GM12878 (cell line): ENCODE measurements around the gene PRDM1. TPM values are rescaled to one million over a fixed set of nuclear protein-coding genes. Genes with fewer than 3 reads are reported as not detected.

Source experiments
- ATAC-seq: fragments of 200-7000 bp; cut with Tn5 transposase; 3 replicates; pipeline ENCODE4 v1.9.1; 2020; ENCODE audit warnings: mild to moderate bottlenecking, moderate library complexity
- BruUV-seq: library from RNA; stranded (reverse); fragments of 400-500 nt; replicated peaks from 2 replicates; lab custom pipeline; 2021; lab: Mats Ljungman, UMichigan
- CTCF ChIA-PET: fragments of 300-600 bp; sonication (Branson Sonifier 250); formaldehyde crosslinking; extraction: SDS; loops from one replicate; lab custom pipeline; 2021; ENCODE audit warnings: inconsistent platforms; lab: Yijun Ruan, JAX
- POLR2A ChIA-PET: fragments of 350-600 bp; formaldehyde crosslinking; extraction: SDS; loops from one replicate; lab custom pipeline; 2021; ENCODE audit warnings: inconsistent platforms; lab: Charles Lee
- RAD21 ChIA-PET: fragments of 300-600 bp; sonication (Branson Sonifier 250); formaldehyde crosslinking; loops from one replicate; lab custom pipeline; 2023; ENCODE audit warnings: antibody characterized with exemption; ENCODE audit not compliant: unreplicated experiment; lab: Charles Lee
- SMC1A ChIA-PET: fragments of 300-600 bp; sonication (Branson Sonifier 250); formaldehyde crosslinking; loops from one replicate; lab custom pipeline; 2023; ENCODE audit not compliant: unreplicated experiment, uncharacterized antibody; lab: Charles Lee
- DNase-seq: peaks from one replicate; pipeline ENCODE4 v3.0.0-alpha.2; 2011; ENCODE audit warnings: low read depth, low spot score
- FAIRE-seq: peaks from 3 replicates; lab custom pipeline; 2011; peaks lifted over from hg19 to GRCh38; lab: Jason Lieb, UNC
- H2AFZ ChIP-seq: 2 replicates; pipeline ENCODE4 v1.6.0; 2011; ENCODE audit warnings: low read depth, low read length, control low read depth; ENCODE audit not compliant: control insufficient read depth
- H3K27ac ChIP-seq: 2 replicates; pipeline ENCODE4 v1.5.1; 2011; ENCODE audit warnings: control low read depth; ENCODE audit not compliant: control insufficient read depth, insufficient read depth
- H3K27me3 ChIP-seq, 2 experiments: replicated peaks in 1 of 2; 2 replicates each; pipeline versions ENCODE4 v1.6.0 to v1.6.1; 2011; ENCODE audit warnings: low read length in 1 of 2; ENCODE audit not compliant: control insufficient read depth in 2 of 2, insufficient read depth in 2 of 2
- H3K36me3 ChIP-seq, 2 experiments: 2 replicates each; pipeline ENCODE4 v1.5.1; 2011; ENCODE audit warnings: low read length in 1 of 2; ENCODE audit not compliant: control insufficient read depth in 2 of 2, insufficient read depth in 2 of 2
- H3K4me1 ChIP-seq: 2 replicates; pipeline ENCODE4 v1.6.1; 2011; ENCODE audit warnings: mild to moderate bottlenecking, low read length, moderate library complexity, mixed read lengths; ENCODE audit not compliant: control insufficient read depth, insufficient read depth
- H3K4me2 ChIP-seq: 2 replicates; pipeline ENCODE4 v1.6.0; 2011; ENCODE audit warnings: control low read depth; ENCODE audit not compliant: control insufficient read depth, insufficient read depth
- H3K4me3 ChIP-seq: fragments of 200-600 bp; sonication (generic); 2 replicates; pipeline ENCODE4 v1.5.1; 2016
- H3K79me2 ChIP-seq: 2 replicates; pipeline ENCODE4 v1.6.0; 2011; ENCODE audit warnings: low read length; ENCODE audit not compliant: control insufficient read depth, insufficient read depth
- H3K9ac ChIP-seq: 2 replicates; pipeline ENCODE4 v1.8.0; 2011; ENCODE audit warnings: low read length, control low read depth, mixed read lengths; ENCODE audit not compliant: control insufficient read depth, insufficient read depth
- H3K9me3 ChIP-seq: replicated peaks from 3 replicates; pipeline ENCODE4 v1.5.1; 2011; ENCODE audit warnings: mild to moderate bottlenecking, low read length; ENCODE audit not compliant: control insufficient read depth, insufficient read depth
- H4K20me1 ChIP-seq: 2 replicates; pipeline ENCODE4 v1.6.0; 2011; ENCODE audit not compliant: control insufficient read depth, insufficient read depth
- ASH2L ChIP-seq: fragments of 300-600, 200-600 bp; sonication (generic); IDR thresholded peaks from 2 replicates; pipeline ENCODE4 v1.6.1; 2017; ENCODE audit warnings: low read depth, mild to moderate bottlenecking, borderline replicate concordance
- CBX3 ChIP-seq: fragments of 200-600 bp; sonication (generic); IDR thresholded peaks from 2 replicates; pipeline ENCODE4 v1.6.1; 2016; ENCODE audit warnings: low read depth, borderline replicate concordance
- CHD4 ChIP-seq: fragments of 200-600 bp; sonication (generic); IDR thresholded peaks from 2 replicates; pipeline ENCODE4 v1.6.1; 2016; ENCODE audit warnings: mild to moderate bottlenecking
- IRF5 ChIP-seq: fragments of 450-650 bp; IDR thresholded peaks from 2 replicates; pipeline ENCODE4 v1.6.1; 2017; ENCODE audit warnings: borderline replicate concordance
- KLF5 ChIP-seq: fragments of 450-650 bp; IDR thresholded peaks from 2 replicates; pipeline ENCODE4 v1.6.1; 2014; ENCODE audit warnings: mild to moderate bottlenecking; ENCODE audit not compliant: partially characterized antibody
- POLR2AphosphoS2 ChIP-seq: IDR thresholded peaks from 2 replicates; pipeline ENCODE4 v1.6.1; 2011; ENCODE audit warnings: low read depth, mild to moderate bottlenecking, low read length, improper control_type of control experiment, moderate library complexity
- USF2 ChIP-seq: IDR thresholded peaks from 2 replicates; pipeline ENCODE4 v1.6.1; 2011; ENCODE audit warnings: low read depth, low read length, improper control_type of control experiment, borderline replicate concordance
- YY1 ChIP-seq: IDR thresholded peaks from 2 replicates; pipeline ENCODE4 v1.6.1; 2011; ENCODE audit warnings: low read depth, mild to moderate bottlenecking, low read length
- ZBTB4 ChIP-seq: fragments of 450-650 bp; formaldehyde crosslinking; IDR thresholded peaks from 2 replicates; pipeline ENCODE4 v1.4.0; 2022; ENCODE audit warnings: mild to moderate bottlenecking, moderate library complexity
- WGBS: methylation state at CpG from one replicate; pipeline ENCODE4 v1.1.6; 2016; ENCODE audit warnings: low lambda C conversion rate; ENCODE audit not compliant: insufficient replicate concordance, insufficient coverage; ENCODE audit errors: missing lambda C conversion rate; 5-methylcytosine and 5-hydroxymethylcytosine counted together
- in situ Hi-C: fragments of 300-500 bp; cut with MboI; formaldehyde crosslinking; loops from 9 replicates; pipeline ENCODE4 v1.14.3; 2018; ENCODE audit warnings: mixed read lengths
- intact Hi-C: fragments of 100-400 bp; cut with micrococcal nuclease; formaldehyde crosslinking; loops from one replicate; pipeline ENCODE4 v1.14.2; 2022; ENCODE audit not compliant: unreplicated experiment
- polyA plus RNA-seq, 11 experiments: library from polyadenylated mRNA; depleted of rRNA in 4 of 11; unstranded in 6 of 11; stranded (reverse) in 5 of 11; fragments of >200 nt; fragmentation: Nextera tagmentation in 4 of 11; fragmentation: Illumina TruSeq in 1 of 11; extraction: Ambion mirVana in 4 of 11; extraction: Trizol in 1 of 11; gene quantifications; 1 replicate in 1 of 11; 2 replicates in 10 of 11; pipeline versions ENCODE4 v1.2.1 to v1.2.3, GENCODE V29; 2011 to 2016; ENCODE audit warnings: inconsistent platforms in 2 of 11, missing spikeins in 2 of 11, low read depth in 1 of 11
- total RNA-seq, 4 experiments: library from RNA; depleted of rRNA in 3 of 4; stranded (reverse); fragments of >200 nt in 3 of 4; fragmentation: Illumina TruSeq in 1 of 4; extraction: Trizol in 1 of 4; gene quantifications; 2 replicates each; pipeline versions ENCODE4 v1.2.1 to v1.2.3, GENCODE V29; 2013 to 2021
- TF ChIP-seq, protein P1 (sequence below): IDR thresholded peaks from 2 replicates; pipeline ENCODE4 v1.6.1; 2012; ENCODE audit warnings: improper control_type of control experiment, low read depth, low read length; ENCODE audit not compliant: insufficient replicate concordance
- TF ChIP-seq, protein P2 (sequence below): fragments of 450-650 bp; IDR thresholded peaks from 2 replicates; pipeline ENCODE4 v1.6.1; 2016; ENCODE audit warnings: mild to moderate bottlenecking

The PRDM1 gene
- total and polyA plus RNA-seq, 10 of the 15 experiments (the other 5 are each of a cell fraction or from before 2014, with no cell fraction given) = 1.9 to 15.8 (median 4.1) TPM

DNA sequence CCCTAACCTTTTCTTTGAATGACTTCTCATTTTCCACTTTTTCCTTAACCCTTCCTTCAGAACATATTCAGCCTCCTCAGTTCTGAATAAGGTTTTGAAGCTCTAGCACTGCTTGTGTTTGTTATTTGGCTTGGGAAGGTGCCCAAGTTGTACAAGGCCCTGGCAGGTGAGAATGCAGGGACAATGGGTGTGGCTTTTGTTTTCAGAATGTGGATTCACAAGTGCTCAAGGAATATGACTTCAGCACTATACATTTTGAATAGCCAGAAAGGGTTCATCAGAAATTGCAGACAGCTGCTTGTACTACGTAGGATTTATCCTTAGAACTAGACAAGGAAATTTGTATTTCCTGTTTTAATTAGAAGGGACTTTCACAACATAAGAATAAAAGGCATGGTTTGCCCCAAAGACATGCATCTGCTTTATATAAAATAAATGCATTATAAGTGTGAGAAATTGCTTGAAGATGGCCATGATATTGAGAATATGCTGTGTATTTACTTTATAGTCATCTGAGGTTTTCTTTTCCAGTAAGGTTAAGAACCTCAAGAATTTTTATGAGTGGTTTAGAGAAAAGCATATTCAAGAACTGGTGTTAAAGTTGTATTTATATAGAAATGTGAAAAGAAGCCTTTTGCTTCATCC lies 29.3 kb upstream of the PRDM1 start:
- ATAC-seq = no peak
- H3K4me3 ChIP-seq = no peak overlapping the region
- no TSS peak for BruUV-seq
- no peak for TF ChIP-seq USF2
- TF ChIP-seq, protein P1, sequence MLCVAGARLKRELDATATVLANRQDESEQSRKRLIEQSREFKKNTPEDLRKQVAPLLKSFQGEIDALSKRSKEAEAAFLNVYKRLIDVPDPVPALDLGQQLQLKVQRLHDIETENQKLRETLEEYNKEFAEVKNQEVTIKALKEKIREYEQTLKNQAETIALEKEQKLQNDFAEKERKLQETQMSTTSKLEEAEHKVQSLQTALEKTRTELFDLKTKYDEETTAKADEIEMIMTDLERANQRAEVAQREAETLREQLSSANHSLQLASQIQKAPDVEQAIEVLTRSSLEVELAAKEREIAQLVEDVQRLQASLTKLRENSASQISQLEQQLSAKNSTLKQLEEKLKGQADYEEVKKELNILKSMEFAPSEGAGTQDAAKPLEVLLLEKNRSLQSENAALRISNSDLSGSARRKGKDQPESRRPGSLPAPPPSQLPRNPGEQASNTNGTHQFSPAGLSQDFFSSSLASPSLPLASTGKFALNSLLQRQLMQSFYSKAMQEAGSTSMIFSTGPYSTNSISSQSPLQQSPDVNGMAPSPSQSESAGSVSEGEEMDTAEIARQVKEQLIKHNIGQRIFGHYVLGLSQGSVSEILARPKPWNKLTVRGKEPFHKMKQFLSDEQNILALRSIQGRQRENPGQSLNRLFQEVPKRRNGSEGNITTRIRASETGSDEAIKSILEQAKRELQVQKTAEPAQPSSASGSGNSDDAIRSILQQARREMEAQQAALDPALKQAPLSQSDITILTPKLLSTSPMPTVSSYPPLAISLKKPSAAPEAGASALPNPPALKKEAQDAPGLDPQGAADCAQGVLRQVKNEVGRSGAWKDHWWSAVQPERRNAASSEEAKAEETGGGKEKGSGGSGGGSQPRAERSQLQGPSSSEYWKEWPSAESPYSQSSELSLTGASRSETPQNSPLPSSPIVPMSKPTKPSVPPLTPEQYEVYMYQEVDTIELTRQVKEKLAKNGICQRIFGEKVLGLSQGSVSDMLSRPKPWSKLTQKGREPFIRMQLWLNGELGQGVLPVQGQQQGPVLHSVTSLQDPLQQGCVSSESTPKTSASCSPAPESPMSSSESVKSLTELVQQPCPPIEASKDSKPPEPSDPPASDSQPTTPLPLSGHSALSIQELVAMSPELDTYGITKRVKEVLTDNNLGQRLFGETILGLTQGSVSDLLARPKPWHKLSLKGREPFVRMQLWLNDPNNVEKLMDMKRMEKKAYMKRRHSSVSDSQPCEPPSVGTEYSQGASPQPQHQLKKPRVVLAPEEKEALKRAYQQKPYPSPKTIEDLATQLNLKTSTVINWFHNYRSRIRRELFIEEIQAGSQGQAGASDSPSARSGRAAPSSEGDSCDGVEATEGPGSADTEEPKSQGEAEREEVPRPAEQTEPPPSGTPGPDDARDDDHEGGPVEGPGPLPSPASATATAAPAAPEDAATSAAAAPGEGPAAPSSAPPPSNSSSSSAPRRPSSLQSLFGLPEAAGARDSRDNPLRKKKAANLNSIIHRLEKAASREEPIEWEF = no peak
- TF ChIP-seq KLF5 = no peak
- TF ChIP-seq CBX3 = no peak
- TF ChIP-seq CHD4 = no peak
- TF ChIP-seq ASH2L = no peak
- TF ChIP-seq ZBTB4 (CRISPR knock-in tag) = no peak
- TF ChIP-seq, protein P2, sequence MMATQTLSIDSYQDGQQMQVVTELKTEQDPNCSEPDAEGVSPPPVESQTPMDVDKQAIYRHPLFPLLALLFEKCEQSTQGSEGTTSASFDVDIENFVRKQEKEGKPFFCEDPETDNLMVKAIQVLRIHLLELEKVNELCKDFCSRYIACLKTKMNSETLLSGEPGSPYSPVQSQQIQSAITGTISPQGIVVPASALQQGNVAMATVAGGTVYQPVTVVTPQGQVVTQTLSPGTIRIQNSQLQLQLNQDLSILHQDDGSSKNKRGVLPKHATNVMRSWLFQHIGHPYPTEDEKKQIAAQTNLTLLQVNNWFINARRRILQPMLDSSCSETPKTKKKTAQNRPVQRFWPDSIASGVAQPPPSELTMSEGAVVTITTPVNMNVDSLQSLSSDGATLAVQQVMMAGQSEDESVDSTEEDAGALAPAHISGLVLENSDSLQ = no peak
- no peak for TF ChIP-seq YY1
- no peak for TF ChIP-seq IRF5
- TF ChIP-seq POLR2AphosphoS2 = no peak

More for the DNA sequence above, 29.3 kb upstream of the PRDM1 start:
- DNase-seq (no peak), FAIRE-seq (no peak)
- Histone ChIP-seq H3K4me2 (no peak overlapping the region), H3K36me3 (no peaks in the 10 kb centered on the region), H3K27me3 (peaks cover 0 to 7% of the 10 kb centered on the region in 2 experiments; a peak in 3 of 4 replicates), H3K9ac (no peak overlapping the region), H4K20me1 (no peaks in the 10 kb centered on the region), H3K4me1 (no peaks in the 10 kb centered on the region), H3K9me3 (no peaks in the 10 kb centered on the region), H3K27ac (no peak overlapping the region), H2AFZ (no peak overlapping the region), H3K79me2 (no peaks in the 10 kb centered on the region)
- in situ Hi-C loops = no loop called here
- CTCF ChIA-PET = no interaction called here
- POLR2A ChIA-PET = interaction anchor here (0.6 kb wide), 1 partner anchor 58 kb away, joined by 5 read pairs; no protein-coding TSS in a partner anchor
- WGBS = 22% methylated on average over 1 of the region's 1 CpG
- RAD21 ChIA-PET = no interaction called here
- SMC1A ChIA-PET = interaction anchor here (1.3 kb wide), 1 partner anchor 166 kb away, joined by 3 read pairs; no protein-coding TSS in a partner anchor
- intact Hi-C loops = no loop called here
